GM12878 (cell line): ENCODE data around the gene S100A14. TPM values are rescaled to one million over a fixed set of nuclear protein-coding genes. Genes with fewer than 3 reads are reported as not detected.
A peak's percentile ranks its signal among the peaks of the same experiment; 100 is the strongest.

Source experiments
- ATAC-seq: fragments of 200-7000 bp; cut with Tn5 transposase; 3 replicates; pipeline ENCODE4 v1.9.1; 2020; ENCODE audit warnings: mild to moderate bottlenecking, moderate library complexity
- BruUV-seq: library from RNA; stranded (reverse); fragments of 400-500 nt; replicated peaks from 2 replicates; lab custom pipeline; 2021; lab: Mats Ljungman, UMichigan
- CTCF ChIA-PET: fragments of 300-600 bp; sonication (Branson Sonifier 250); formaldehyde crosslinking; extraction: SDS; loops from one replicate; lab custom pipeline; 2021; ENCODE audit warnings: inconsistent platforms; lab: Yijun Ruan, JAX
- POLR2A ChIA-PET: fragments of 350-600 bp; formaldehyde crosslinking; extraction: SDS; loops from one replicate; lab custom pipeline; 2021; ENCODE audit warnings: inconsistent platforms; lab: Charles Lee
- RAD21 ChIA-PET: fragments of 300-600 bp; sonication (Branson Sonifier 250); formaldehyde crosslinking; loops from one replicate; lab custom pipeline; 2023; ENCODE audit warnings: antibody characterized with exemption; ENCODE audit not compliant: unreplicated experiment; lab: Charles Lee
- SMC1A ChIA-PET: fragments of 300-600 bp; sonication (Branson Sonifier 250); formaldehyde crosslinking; loops from one replicate; lab custom pipeline; 2023; ENCODE audit not compliant: unreplicated experiment, uncharacterized antibody; lab: Charles Lee
- DNase-seq: peaks from one replicate; pipeline ENCODE4 v3.0.0-alpha.2; 2011; ENCODE audit warnings: low read depth, low spot score
- FAIRE-seq: peaks from 3 replicates; lab custom pipeline; 2011; peaks lifted over from hg19 to GRCh38; lab: Jason Lieb, UNC
- H2AFZ ChIP-seq: 2 replicates; pipeline ENCODE4 v1.6.0; 2011; ENCODE audit warnings: low read depth, low read length, control low read depth; ENCODE audit not compliant: control insufficient read depth
- H3K27ac ChIP-seq: 2 replicates; pipeline ENCODE4 v1.5.1; 2011; ENCODE audit warnings: control low read depth; ENCODE audit not compliant: control insufficient read depth, insufficient read depth
- H3K27me3 ChIP-seq, 2 experiments: replicated peaks in 1 of 2; 2 replicates each; pipeline versions ENCODE4 v1.6.0 to v1.6.1; 2011; ENCODE audit warnings: low read length in 1 of 2; ENCODE audit not compliant: control insufficient read depth in 2 of 2, insufficient read depth in 2 of 2
- H3K36me3 ChIP-seq, 2 experiments: 2 replicates each; pipeline ENCODE4 v1.5.1; 2011; ENCODE audit warnings: low read length in 1 of 2; ENCODE audit not compliant: control insufficient read depth in 2 of 2, insufficient read depth in 2 of 2
- H3K4me1 ChIP-seq: 2 replicates; pipeline ENCODE4 v1.6.1; 2011; ENCODE audit warnings: mild to moderate bottlenecking, low read length, moderate library complexity, mixed read lengths; ENCODE audit not compliant: control insufficient read depth, insufficient read depth
- H3K4me2 ChIP-seq: 2 replicates; pipeline ENCODE4 v1.6.0; 2011; ENCODE audit warnings: control low read depth; ENCODE audit not compliant: control insufficient read depth, insufficient read depth
- H3K4me3 ChIP-seq: fragments of 200-600 bp; sonication (generic); 2 replicates; pipeline ENCODE4 v1.5.1; 2016
- H3K79me2 ChIP-seq: 2 replicates; pipeline ENCODE4 v1.6.0; 2011; ENCODE audit warnings: low read length; ENCODE audit not compliant: control insufficient read depth, insufficient read depth
- H3K9ac ChIP-seq: 2 replicates; pipeline ENCODE4 v1.8.0; 2011; ENCODE audit warnings: low read length, control low read depth, mixed read lengths; ENCODE audit not compliant: control insufficient read depth, insufficient read depth
- H3K9me3 ChIP-seq: replicated peaks from 3 replicates; pipeline ENCODE4 v1.5.1; 2011; ENCODE audit warnings: mild to moderate bottlenecking, low read length; ENCODE audit not compliant: control insufficient read depth, insufficient read depth
- H4K20me1 ChIP-seq: 2 replicates; pipeline ENCODE4 v1.6.0; 2011; ENCODE audit not compliant: control insufficient read depth, insufficient read depth
- ATF7 ChIP-seq: fragments of 450-650 bp; IDR thresholded peaks from 2 replicates; pipeline ENCODE4 v1.6.1; 2016; ENCODE audit warnings: low read depth, mild to moderate bottlenecking
- BCLAF1 ChIP-seq: fragments of 450-650 bp; IDR thresholded peaks from 2 replicates; pipeline ENCODE4 v1.6.1; 2017; ENCODE audit warnings: antibody characterized with exemption, mild to moderate bottlenecking, moderate library complexity
- CEBPB ChIP-seq, 2 experiments: fragments of 150-350 bp in 1 of 2; IDR thresholded peaks; 2 replicates each; pipeline ENCODE4 v1.6.1; 2012 to 2014; ENCODE audit warnings: low read depth in 2 of 2, low read length in 2 of 2, borderline replicate concordance in 1 of 2, inconsistent platforms in 1 of 2
- EED ChIP-seq: sonication (generic); IDR thresholded peaks from 2 replicates; pipeline ENCODE4 v1.6.1; 2016; ENCODE audit warnings: antibody characterized with exemption, low read depth
- GATAD2B ChIP-seq: fragments of 450-650 bp; conservative IDR thresholded peaks from 2 replicates; pipeline ENCODE4 v1.6.1; 2017; ENCODE audit warnings: low read depth, mild to moderate bottlenecking, moderate library complexity
- IKZF2 ChIP-seq, 2 experiments: fragments of 450-650 bp; IDR thresholded peaks; 2 replicates each; pipeline ENCODE4 v1.6.1; 2017; ENCODE audit warnings: mild to moderate bottlenecking in 2 of 2, moderate library complexity in 2 of 2
- MXI1 ChIP-seq: fragments of 150-350 bp; IDR thresholded peaks from 2 replicates; pipeline ENCODE4 v1.6.1; 2011; ENCODE audit warnings: low read depth, mild to moderate bottlenecking, inconsistent platforms, low read length, improper control_type of control experiment
- NFYB ChIP-seq: IDR thresholded peaks from 2 replicates; pipeline ENCODE4 v1.6.1; 2011; ENCODE audit warnings: low read depth, mild to moderate bottlenecking, low read length, improper control_type of control experiment, moderate library complexity; ENCODE audit not compliant: insufficient read depth
- PRDM15 ChIP-seq: fragments of 450-650 bp; formaldehyde crosslinking; IDR thresholded peaks from 2 replicates; pipeline ENCODE4 v1.4.0; 2020; ENCODE audit warnings: mild to moderate bottlenecking, moderate library complexity
- RBBP5 ChIP-seq: fragments of 200-600 bp; sonication (generic); conservative IDR thresholded peaks from 2 replicates; pipeline ENCODE4 v1.6.1; 2016
- SMARCA5 ChIP-seq: fragments of 450-650 bp; IDR thresholded peaks from 2 replicates; pipeline ENCODE4 v1.6.1; 2017; ENCODE audit warnings: mild to moderate bottlenecking
- SREBF1 ChIP-seq: IDR thresholded peaks from 2 replicates; pipeline ENCODE4 v1.6.1; 2012; ENCODE audit warnings: mild to moderate bottlenecking, low read length
- STAT1 ChIP-seq: fragments of 450-650 bp; conservative IDR thresholded peaks from 2 replicates; pipeline ENCODE4 v1.6.1; 2014; ENCODE audit warnings: antibody characterized with exemption, mild to moderate bottlenecking
- WGBS: methylation state at CpG from one replicate; pipeline ENCODE4 v1.1.6; 2016; ENCODE audit warnings: low lambda C conversion rate; ENCODE audit not compliant: insufficient replicate concordance, insufficient coverage; ENCODE audit errors: missing lambda C conversion rate; 5-methylcytosine and 5-hydroxymethylcytosine counted together
- in situ Hi-C: fragments of 300-500 bp; cut with MboI; formaldehyde crosslinking; loops from 9 replicates; pipeline ENCODE4 v1.14.3; 2018; ENCODE audit warnings: mixed read lengths
- intact Hi-C: fragments of 100-400 bp; cut with micrococcal nuclease; formaldehyde crosslinking; loops from one replicate; pipeline ENCODE4 v1.14.2; 2022; ENCODE audit not compliant: unreplicated experiment
- polyA plus RNA-seq, 11 experiments: library from polyadenylated mRNA; depleted of rRNA in 4 of 11; unstranded in 6 of 11; stranded (reverse) in 5 of 11; fragments of >200 nt; fragmentation: Nextera tagmentation in 4 of 11; fragmentation: Illumina TruSeq in 1 of 11; extraction: Ambion mirVana in 4 of 11; extraction: Trizol in 1 of 11; gene quantifications; 1 replicate in 1 of 11; 2 replicates in 10 of 11; pipeline versions ENCODE4 v1.2.1 to v1.2.3, GENCODE V29; 2011 to 2016; ENCODE audit warnings: inconsistent platforms in 2 of 11, missing spikeins in 2 of 11, low read depth in 1 of 11
- total RNA-seq, 4 experiments: library from RNA; depleted of rRNA in 3 of 4; stranded (reverse); fragments of >200 nt in 3 of 4; fragmentation: Illumina TruSeq in 1 of 4; extraction: Trizol in 1 of 4; gene quantifications; 2 replicates each; pipeline versions ENCODE4 v1.2.1 to v1.2.3, GENCODE V29; 2013 to 2021

S100A14 gene
- total and polyA plus RNA-seq, 10 of the 15 experiments (the other 5 are each of a cell fraction or from before 2014, with no cell fraction given) = 0.20 to 0.77 (median 0.45) TPM; not detected in 4

GRCh38 chr1:153572569-153573015 lies 43.5 kb downstream of the S100A14 start:
- Histone ChIP-seq H4K20me1 (no peaks in the 10 kb centered on the region), H2AFZ (peak overlapping the region; percentile 56), H3K27ac (no peak overlapping the region), H3K27me3 (no peaks in the 10 kb centered on the region), H3K4me1 (peaks cover 8% of the 10 kb centered on the region), H3K36me3 (no peaks in the 10 kb centered on the region), H3K79me2 (no peaks in the 10 kb centered on the region), H3K9me3 (no peaks in the 10 kb centered on the region), H3K4me2 (no peak overlapping the region), H3K4me3 (no peak overlapping the region), H3K9ac (no peak overlapping the region)
- ChIA-PET POLR2A (interaction anchor here (0.6 to 1.8 kb wide), 9 partner anchors 11 to 104 kb away, joined by 3 to 11 read pairs (median 3); partner anchors contain the start of genes CHTOP and S100A6), RAD21 (interaction anchor here (0.8 to 5.2 kb wide), 28 partner anchors 9 to 414 kb away, joined by 3 to 60 read pairs (median 6); partner anchors contain the start of genes CHTOP, NPR1, RAB13 and S100A1), CTCF (interaction anchor here (0.7 to 7.5 kb wide), 47 partner anchors 9 to 414 kb away, joined by 3 to 216 read pairs (median 7); partner anchors contain the start of genes CHTOP, CREB3L4, ILF2 and JTB), SMC1A (interaction anchor here (0.5 to 4.0 kb wide), 33 partner anchors 9 to 406 kb away, joined by 3 to 36 read pairs (median 5); partner anchors contain the start of genes CHTOP, ILF2, S100A1 and S100A13)
- in situ Hi-C loops = no loop called here
- BruUV-seq = no TSS peak
- intact Hi-C loops = loop anchor here (1.0 to 5.0 kb wide), 2 partner anchors 45 to 100 kb away; partner anchors contain the start of gene ILF2
- DNase-seq (peak; percentile 37), FAIRE-seq (no peak), ATAC-seq (peak; percentile 94)
- WGBS = 0% methylated on average over 3 of the region's 3 CpGs
- no peak for TF ChIP-seq SREBF1
- TF ChIP-seq GATAD2B = no peak
- TF ChIP-seq EED = no peak
- TF ChIP-seq ATF7 = no peak
- TF ChIP-seq IKZF2 (IDR thresholded peaks at IDR 0.05) = peak; percentile 14 to 24; a peak in 1 of 4 replicates
- TF ChIP-seq PRDM15 (CRISPR knock-in tag) = no peak
- no peak for TF ChIP-seq NFYB
- no peak for TF ChIP-seq RBBP5
- no peak for TF ChIP-seq STAT1
- no peak for TF ChIP-seq BCLAF1
- TF ChIP-seq SMARCA5 = peak; percentile 39; the same call in 1 of the 2 replicates
- no peak for TF ChIP-seq MXI1
- no peak for TF ChIP-seq CEBPB (IDR thresholded peaks at IDR 0.05; ENCODE audit: borderline replicate concordance in 1 of 2, low read depth in 2 of 2, low read length in 2 of 2)
